A549 (cell line): Measurements from ENCODE around the gene NR1D1. TPM values are rescaled to one million over a fixed set of nuclear protein-coding genes. Genes with fewer than 3 reads are reported as not detected.
A peak's percentile ranks its signal among the peaks of the same experiment; 100 is the strongest.

Experiments used
- ATAC-seq, 2 experiments: fragments of 200-7000 bp in 1 of 2; fragments of >200 bp in 1 of 2; cut with Nextera tagmentation in 1 of 2; cut with Tn5 transposase in 1 of 2; 3 replicates each; pipeline versions ENCODE4 v1.8.0 to v1.9.1; 2018 to 2020; ENCODE audit warnings: mild to moderate bottlenecking in 1 of 2, moderate library complexity in 1 of 2
- CTCF ChIA-PET: fragments of 300-600 bp; sonication (Branson Sonifier 250); formaldehyde crosslinking; extraction: SDS; loops from one replicate; lab custom pipeline; 2021; ENCODE audit warnings: antibody characterized with exemption, inconsistent platforms; lab: Yijun Ruan, JAX
- POLR2A ChIA-PET: fragments of 350-600 bp; formaldehyde crosslinking; extraction: SDS; loops from one replicate; lab custom pipeline; 2021; ENCODE audit warnings: antibody characterized with exemption, inconsistent platforms; lab: Yijun Ruan, JAX
- DNase-seq, 2 experiments: peaks; one replicate each; pipeline versions ENCODE4 v3.0.0 to v3.0.0-alpha.2; 2011 to 2016; ENCODE audit warnings: low read depth in 1 of 2, low spot score in 1 of 2
- FAIRE-seq: peaks from 2 replicates; lab custom pipeline; 2011; peaks lifted over from hg19 to GRCh38; lab: Jason Lieb, UNC
- H3K27ac ChIP-seq, 2 experiments: fragments of >200 bp; sonication (Bioruptor Twin); formaldehyde crosslinking; 3 replicates each; pipeline ENCODE4 v1.5.1; 2016 to 2017
- H3K4me1 ChIP-seq: fragments of >200 bp; sonication (Bioruptor Twin); formaldehyde crosslinking; 3 replicates; pipeline ENCODE4 v1.6.1; 2016
- H3K4me2 ChIP-seq: fragments of >200 bp; sonication (Bioruptor Twin); formaldehyde crosslinking; 3 replicates; pipeline ENCODE4 v1.6.1; 2016
- H3K4me3 ChIP-seq: fragments of >200 bp; sonication (Bioruptor Twin); formaldehyde crosslinking; 3 replicates; pipeline ENCODE4 v1.5.1; 2016
- H3K9me3 ChIP-seq: fragments of >200 bp; sonication (Bioruptor Twin); formaldehyde crosslinking; 3 replicates; pipeline ENCODE4 v1.6.1; 2016
- BCL3 ChIP-seq: fragments of >200 bp; sonication (Bioruptor Twin); formaldehyde crosslinking; IDR thresholded peaks from 3 replicates; pipeline ENCODE4 v1.6.1; 2016
- BHLHE40 ChIP-seq: IDR thresholded peaks from 2 replicates; pipeline ENCODE4 v1.6.1; 2012; ENCODE audit warnings: low read depth, low read length, inconsistent platforms
- CBX2 ChIP-seq: fragments of 200-600 bp; sonication (generic); IDR thresholded peaks from 2 replicates; pipeline ENCODE4 v1.6.1; 2016; ENCODE audit warnings: low read depth, mild to moderate bottlenecking, borderline replicate concordance
- CBX8 ChIP-seq: fragments of 200-600 bp; sonication (generic); IDR thresholded peaks from 2 replicates; pipeline ENCODE4 v1.6.1; 2016
- CEBPB ChIP-seq, 2 experiments: fragments of >200 bp in 1 of 2; sonication (Bioruptor Twin) in 1 of 2; formaldehyde crosslinking in 1 of 2; IDR thresholded peaks; 2 replicates each; pipeline ENCODE4 v1.6.1; 2012 to 2016
- CHD4 ChIP-seq: fragments of 200-600 bp; sonication (generic); IDR thresholded peaks from 2 replicates; pipeline ENCODE4 v1.6.1; 2016; ENCODE audit warnings: antibody characterized with exemption, mild to moderate bottlenecking, borderline replicate concordance
- CTCF ChIP-seq: fragments of >200 bp; sonication (Bioruptor Twin); formaldehyde crosslinking; IDR thresholded peaks from 3 replicates; pipeline ENCODE4 v1.5.1; 2016
- E2F6 ChIP-seq: IDR thresholded peaks from 2 replicates; pipeline ENCODE4 v1.6.1; 2012; ENCODE audit warnings: low read depth, borderline replicate concordance
- EHF ChIP-seq: fragments of 250-450 bp; sonication (Bioruptor Pico); IDR thresholded peaks from 2 replicates; pipeline ENCODE4 v1.5.0; 2020; ENCODE audit warnings: mild to moderate bottlenecking
- EHMT2 ChIP-seq: fragments of 200-600 bp; sonication (generic); IDR thresholded peaks from 2 replicates; pipeline ENCODE4 v1.6.1; 2016; ENCODE audit warnings: antibody characterized with exemption, low read depth, mild to moderate bottlenecking, moderate library complexity
- ELK1 ChIP-seq: fragments of 150-350 bp; IDR thresholded peaks from 2 replicates; pipeline ENCODE4 v1.6.1; 2014; ENCODE audit warnings: low read depth, mild to moderate bottlenecking, low read length
- FOSL2 ChIP-seq, 2 experiments: fragments of 450-650 bp in 1 of 2; fragments of >200 bp in 1 of 2; sonication (Bioruptor Twin) in 1 of 2; formaldehyde crosslinking; IDR thresholded peaks; 2 replicates each; pipeline versions ENCODE4 v1.5.0 to v1.6.1; 2016 to 2020; ENCODE audit warnings: mild to moderate bottlenecking in 1 of 2, moderate library complexity in 1 of 2
- FOXS1 ChIP-seq: fragments of 250-450 bp; sonication (Bioruptor Pico); IDR thresholded peaks from 2 replicates; pipeline ENCODE4 v1.5.0; 2020; ENCODE audit warnings: mild to moderate bottlenecking, moderate library complexity
- GATA3 ChIP-seq: IDR thresholded peaks from 2 replicates; pipeline ENCODE4 v1.6.1; 2012; ENCODE audit warnings: borderline replicate concordance
- HOXA7 ChIP-seq: fragments of 250-450 bp; sonication (Bioruptor Pico); IDR thresholded peaks from 2 replicates; pipeline ENCODE4 v1.5.0; 2020; ENCODE audit warnings: mild to moderate bottlenecking, moderate library complexity
- HOXB13 ChIP-seq: fragments of 250-450 bp; sonication (Bioruptor Pico); IDR thresholded peaks from 2 replicates; pipeline ENCODE4 v1.5.0; 2020; ENCODE audit warnings: low read depth, mild to moderate bottlenecking, moderate library complexity
- HOXB5 ChIP-seq: fragments of 250-450 bp; sonication (Bioruptor Pico); IDR thresholded peaks from 2 replicates; pipeline ENCODE4 v1.5.0; 2020; ENCODE audit warnings: mild to moderate bottlenecking, moderate library complexity
- JUN ChIP-seq, 2 experiments: fragments of >200 bp; sonication (Bioruptor Twin); formaldehyde crosslinking; IDR thresholded peaks; 2 replicates in 1 of 2; 3 replicates in 1 of 2; pipeline ENCODE4 v1.6.1; 2016 to 2017
- KDM1A ChIP-seq: fragments of 200-600 bp; sonication (generic); IDR thresholded peaks from 2 replicates; pipeline ENCODE4 v1.6.1; 2016; ENCODE audit warnings: low read depth, mild to moderate bottlenecking
- KDM5A ChIP-seq: fragments of 200-600 bp; sonication (generic); IDR thresholded peaks from 2 replicates; pipeline ENCODE4 v1.6.1; 2016; ENCODE audit warnings: antibody characterized with exemption, mild to moderate bottlenecking
- MAFK ChIP-seq: fragments of 450-650 bp; IDR thresholded peaks from 2 replicates; pipeline ENCODE4 v1.6.1; 2014; ENCODE audit not compliant: partially characterized antibody
- MAX ChIP-seq: IDR thresholded peaks from 2 replicates; pipeline ENCODE4 v1.6.1; 2012
- MAZ ChIP-seq: fragments of 150-350 bp; IDR thresholded peaks from 2 replicates; pipeline ENCODE4 v1.6.1; 2014; ENCODE audit warnings: antibody characterized with exemption, low read depth, low read length, borderline replicate concordance
- NR3C1 ChIP-seq: fragments of >200 bp; sonication (Bioruptor Twin); formaldehyde crosslinking; IDR thresholded peaks from 3 replicates; pipeline ENCODE4 v1.6.1; 2017
- PBX3 ChIP-seq: IDR thresholded peaks from 2 replicates; pipeline ENCODE4 v1.6.1; 2012
- PHF8 ChIP-seq: fragments of 200-600 bp; sonication (generic); IDR thresholded peaks from 2 replicates; pipeline ENCODE4 v1.6.1; 2016; ENCODE audit warnings: low read depth, mild to moderate bottlenecking, antibody characterized with exemption, moderate library complexity, borderline replicate concordance
- POLR2A ChIP-seq: IDR thresholded peaks from 2 replicates; pipeline ENCODE4 v1.6.1; 2012; ENCODE audit warnings: mild to moderate bottlenecking, low read length
- RAD21 ChIP-seq, 2 experiments: fragments of >200 bp in 1 of 2; sonication (Bioruptor Twin) in 1 of 2; formaldehyde crosslinking in 1 of 2; IDR thresholded peaks in 1 of 2; conservative IDR thresholded peaks in 1 of 2; 2 replicates in 1 of 2; 3 replicates in 1 of 2; pipeline ENCODE4 v1.6.1; 2012 to 2018; ENCODE audit warnings: inconsistent platforms in 1 of 2
- RCOR1 ChIP-seq: fragments of 150-350 bp; IDR thresholded peaks from 2 replicates; pipeline ENCODE4 v1.6.1; 2014; ENCODE audit warnings: antibody characterized with exemption, low read length, low read depth
- RFX5 ChIP-seq: fragments of 450-650 bp; IDR thresholded peaks from 2 replicates; pipeline ENCODE4 v1.7.1; 2014; ENCODE audit warnings: antibody characterized with exemption, mild to moderate bottlenecking, moderate library complexity
- SMC3 ChIP-seq: fragments of >200 bp; sonication (Bioruptor Twin); formaldehyde crosslinking; IDR thresholded peaks from 3 replicates; pipeline ENCODE4 v1.6.1; 2018; ENCODE audit warnings: inconsistent platforms
- TFCP2L1 ChIP-seq: fragments of 250-450 bp; sonication (Bioruptor Pico); IDR thresholded peaks from 2 replicates; pipeline ENCODE4 v1.5.0; 2021; ENCODE audit warnings: mild to moderate bottlenecking
- TP53 ChIP-seq: fragments of 250-450 bp; sonication (Bioruptor Pico); IDR thresholded peaks from 2 replicates; pipeline ENCODE4 v1.5.0; 2021; ENCODE audit warnings: mild to moderate bottlenecking, moderate library complexity
- ZNF302 ChIP-seq: fragments of 250-450 bp; sonication (Bioruptor Pico); IDR thresholded peaks from 2 replicates; pipeline ENCODE4 v1.9.0; 2021; ENCODE audit warnings: inconsistent platforms, mild to moderate bottlenecking, moderate library complexity
- ZSCAN20 ChIP-seq: fragments of 250-450 bp; sonication (Bioruptor Pico); IDR thresholded peaks from 2 replicates; pipeline ENCODE4 v1.8.0; 2022; ENCODE audit warnings: mild to moderate bottlenecking, moderate library complexity
- WGBS: methylation state at CpG from one replicate; pipeline ENCODE4 v1.1.6; 2017; ENCODE audit errors: missing lambda C conversion rate; 5-methylcytosine and 5-hydroxymethylcytosine counted together
- polyA plus RNA-seq, 4 experiments: library from polyadenylated mRNA; depleted of rRNA in 3 of 4; stranded (reverse); fragments of >200 nt; fragmentation: RNase III in 1 of 4; extraction: RNeasy Plus Mini Kit Qiagen cat#74134 plus additional on column Dnase treatment in 1 of 4; gene quantifications; 2 replicates in 3 of 4; 3 replicates in 1 of 4; pipeline ENCODE4 v1.2.3, GENCODE V29; 2011 to 2017

NR1D1 gene
- polyA plus RNA-seq, 2 of the 4 experiments (the other 2 are of a cell fraction) = 1.2 to 4.4 TPM

- ChIA-PET POLR2A (interaction anchor here (0.8 to 1.4 kb wide), 3 partner anchors 9 to 77 kb away, joined by 3 to 8 read pairs (median 5); partner anchors contain the start of genes CASC3 and MED24), CTCF (interaction anchor here (0.7 to 34.4 kb wide), 17 partner anchors 9 to 112 kb away, joined by 3 to 919 read pairs (median 4); partner anchors contain the start of genes MED24, MSL1 and NR1D1)
- 6% methylated on average over 10 of the region's 42 CpGs for WGBS
- Histone ChIP-seq H3K4me2 (peak overlapping the region; percentile 97), H3K4me1 (peaks cover 41% of the 10 kb centered on the region), H3K9me3 (no peaks in the 10 kb centered on the region), H3K4me3 (peak overlapping the region; percentile 98), H3K27ac (peak overlapping the region; percentile 92 to 98)
- no peak for FAIRE-seq
- DNase-seq = no peak
- TF ChIP-seq ZSCAN20 (CRISPR knock-in tag) = no peak
- no peak for TF ChIP-seq CTCF
- no peak for TF ChIP-seq HOXA7
- no peak for TF ChIP-seq CHD4
- no peak for TF ChIP-seq MAFK
- no peak for TF ChIP-seq POLR2A
- no peak for TF ChIP-seq ELK1
- TF ChIP-seq BCL3 = no peak
- TF ChIP-seq GATA3 = no peak
- peak in 1 of 2 experiments; percentile 40; a peak in 2 of 5 replicates for TF ChIP-seq JUN (IDR thresholded peaks at IDR 0.05)
- no peak for TF ChIP-seq ZNF302
- no peak for TF ChIP-seq EHMT2
- TF ChIP-seq RCOR1 = no peak
- TF ChIP-seq KDM1A = no peak
- TF ChIP-seq HOXB5 (CRISPR knock-in tag) = no peak
- no peak for TF ChIP-seq FOSL2 (IDR thresholded peaks at IDR 0.05)
- no peak for TF ChIP-seq FOSL2 (CRISPR knock-in tag; IDR thresholded peaks at IDR 0.05)
- TF ChIP-seq SMC3 = no peak
- no peak for TF ChIP-seq FOXS1 (CRISPR knock-in tag)
- TF ChIP-seq PBX3 = no peak
- peak; percentile 23; the same call in 1 of the 2 replicates for TF ChIP-seq PHF8
- TF ChIP-seq BHLHE40 = no peak
- no peak for TF ChIP-seq CBX2
- TF ChIP-seq CBX8 = no peak
- TF ChIP-seq EHF (CRISPR knock-in tag) = no peak
- TF ChIP-seq MAZ = no peak
- TF ChIP-seq RAD21 (conservative IDR thresholded peaks at IDR 0.05 in 1 of 2, IDR thresholded peaks at IDR 0.05 in 1 of 2) = no peak
- no peak for TF ChIP-seq TP53
- no peak for TF ChIP-seq RFX5
- TF ChIP-seq E2F6 = 0 out of 2 replicates have a peak, but pooled peaks have one; percentile 25
- no peak for TF ChIP-seq HOXB13 (CRISPR knock-in tag)
- no peak for TF ChIP-seq NR3C1
- TF ChIP-seq CEBPB (IDR thresholded peaks at IDR 0.05) = peak; percentile 42 to 47; a peak in 2 of 4 replicates
- no peak for TF ChIP-seq KDM5A
- TF ChIP-seq TFCP2L1 (CRISPR knock-in tag) = no peak
- TF ChIP-seq MAX = peak; percentile 43; the same call in 1 of the 2 replicates
- peak; percentile 57 to 74 for ATAC-seq
These were observed 37.1 kb downstream of the NR1D1 start for GRCh38 chr17:40063187-40063771.
